GM19328 (cell line): ENCODE measurements around the gene C2orf78.
A peak's percentile ranks its signal among the peaks of the same experiment; 100 is the strongest.
"Not testable (repeated sequence)": the region's sequence is repeated elsewhere in the genome, so short reads cannot be mapped to it uniquely, and the experiment has no call there.

Experiments
- ATAC-seq: cut with Tn5 transposase; IDR thresholded peaks from one replicate; pipeline ENCODE4 v1.9.1; 2021; ENCODE audit warnings: mild to moderate bottlenecking, moderate library complexity; ENCODE audit not compliant: unreplicated experiment

Gene C2orf78, protein sequence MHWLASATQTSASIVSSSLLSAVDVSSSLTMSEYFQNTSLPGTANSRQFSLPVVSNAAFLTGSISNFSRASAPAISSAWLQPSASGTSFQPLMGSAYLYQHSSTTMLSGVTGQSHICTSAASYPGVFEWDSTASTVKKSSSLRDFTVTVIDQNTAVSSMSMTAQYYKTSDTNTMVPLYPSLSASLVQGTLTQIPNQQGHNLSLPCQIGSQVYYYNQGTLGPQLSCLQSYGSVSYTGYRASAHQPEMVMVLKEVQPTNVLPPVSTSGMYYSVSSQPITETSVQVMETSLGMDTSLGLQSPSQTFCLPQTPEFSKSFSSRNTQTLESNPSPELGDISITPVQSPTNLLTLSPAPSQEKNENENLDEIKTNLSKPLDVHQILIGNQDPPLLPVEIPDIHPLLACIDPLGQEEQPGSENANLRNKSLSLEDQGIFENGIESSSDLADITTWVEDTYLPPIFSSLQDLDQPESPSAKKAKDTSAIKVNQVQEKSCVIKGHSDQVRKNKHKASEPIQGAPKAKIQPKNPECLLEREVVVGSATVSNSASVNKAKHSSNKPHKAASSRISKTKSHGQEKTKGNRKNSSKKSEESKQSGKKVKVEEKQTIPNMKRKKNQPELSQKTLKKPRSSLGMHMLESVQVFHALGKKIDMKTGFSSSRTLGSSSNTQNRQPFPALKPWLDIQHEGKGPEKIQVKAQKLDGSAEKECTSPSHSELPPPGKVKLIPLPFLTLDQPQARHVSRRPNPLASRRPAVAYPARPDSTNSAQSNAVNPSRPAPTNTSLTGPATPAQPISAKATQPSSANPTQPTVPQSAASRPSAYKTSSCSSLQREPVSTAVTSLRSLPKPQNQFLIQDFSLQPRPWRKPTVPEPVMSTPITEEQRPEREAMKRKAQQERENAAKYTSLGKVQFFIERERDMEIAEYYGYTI

GRCh38 chr2:73783883-73784282 lies at the start of gene C2orf78:
Gene C2orf78, plus strand, starts transcription at chr2:73784183. Its CDS starts 127 bp downstream, at chr2:73784310.
- ATAC-seq = not testable (repeated sequence)

DNA sequence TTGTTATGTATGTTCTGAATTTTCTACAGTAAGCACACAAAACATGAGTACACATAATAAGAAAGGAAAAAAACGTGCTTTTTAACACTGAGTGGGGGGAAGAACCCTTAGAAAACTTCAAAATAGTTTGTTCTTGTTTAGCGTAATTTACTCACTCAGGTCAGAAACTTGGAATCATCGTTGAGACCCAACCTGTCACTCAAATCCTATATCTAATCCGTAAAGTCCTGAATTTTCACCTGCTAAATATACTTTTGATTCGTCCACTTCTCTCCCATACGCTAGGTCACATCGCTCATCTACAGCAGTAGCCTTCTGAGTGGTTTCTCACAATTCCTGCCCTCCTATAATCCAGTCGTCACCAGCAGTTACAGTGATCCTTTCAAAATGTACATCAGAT lies 47.6 kb upstream of the C2orf78 start:
- no peak for ATAC-seq

- peak; percentile 93 for ATAC-seq
Measured at GRCh38 chr2:73736855-73737779, 46.9 kb upstream of the C2orf78 start, which contains the start of gene TPRKB. Gene TPRKB, minus strand, starts transcription at chr2:73737345. Its CDS starts 2,776 bp downstream, at chr2:73734569.

DNA sequence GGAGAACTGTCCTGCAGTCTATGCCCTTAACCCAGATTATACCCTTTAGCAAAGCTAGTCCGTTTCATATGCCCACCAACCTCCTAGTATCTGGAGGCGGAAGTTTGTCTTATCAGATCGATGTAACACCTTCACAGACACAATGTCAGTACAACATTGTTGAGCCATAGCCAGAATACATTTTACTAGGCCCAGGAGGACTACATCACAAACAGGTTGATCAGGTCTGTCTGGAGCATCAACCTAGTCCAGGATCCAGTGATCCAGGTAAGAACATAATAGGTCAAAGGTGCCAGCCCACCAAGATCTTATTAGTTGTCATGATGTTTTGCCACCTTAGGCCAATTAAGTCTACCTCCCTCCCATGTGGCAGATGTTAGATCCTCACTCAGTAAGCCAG lies 44.9 kb upstream of the C2orf78 start:
- ATAC-seq = no peak

- no peak for ATAC-seq
Measured at GRCh38 chr2:73740767-73741166, 43.2 kb upstream of the C2orf78 start.

- ATAC-seq = no peak
Measured at GRCh38 chr2:73746015-73746876, 37.7 kb upstream of the C2orf78 start.

GRCh38 chr2:73746877-73747208 lies 37.1 kb upstream of the C2orf78 start:
- ATAC-seq = no peak

DNA sequence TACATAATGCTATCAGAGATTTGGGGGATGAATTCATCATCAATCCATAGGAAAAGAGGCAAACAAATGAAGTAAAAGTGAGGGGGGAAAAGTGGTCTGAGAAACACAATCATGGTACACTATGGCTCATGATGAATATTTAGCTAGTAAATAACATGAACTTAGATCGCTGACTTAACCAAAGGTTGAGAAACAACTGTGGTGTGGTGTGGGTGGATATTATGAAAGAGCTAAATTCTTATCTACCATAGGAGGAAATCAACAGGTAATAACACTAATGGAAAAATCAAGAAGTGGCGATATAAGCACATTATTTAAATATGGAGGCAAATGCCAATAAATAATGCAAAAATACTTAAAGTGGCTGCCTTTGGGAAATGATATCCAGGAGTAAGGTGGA lies 34.7 kb upstream of the C2orf78 start:
- ATAC-seq = no peak

GRCh38 chr2:73754332-73754731 lies 29.7 kb upstream of the C2orf78 start:
- ATAC-seq = not testable (repeated sequence)

- no peak for ATAC-seq
Measured at GRCh38 chr2:73759285-73759764, 24.7 kb upstream of the C2orf78 start.

GRCh38 chr2:73759904-73760303 lies 24.1 kb upstream of the C2orf78 start:
- ATAC-seq = no peak

- no peak for ATAC-seq
Measured at GRCh38 chr2:73762571-73762970, 21.4 kb upstream of the C2orf78 start.

GRCh38 chr2:73764945-73765344 lies 19.0 kb upstream of the C2orf78 start:
- ATAC-seq = no peak

- ATAC-seq = no peak
Measured at GRCh38 chr2:73766349-73766748, 17.6 kb upstream of the C2orf78 start.

GRCh38 chr2:73766994-73767393 lies 17.0 kb upstream of the C2orf78 start:
- no peak for ATAC-seq

- no peak for ATAC-seq
Measured at GRCh38 chr2:73770725-73771124, 13.3 kb upstream of the C2orf78 start.

GRCh38 chr2:73772819-73773218 lies 11.2 kb upstream of the C2orf78 start:
- no peak for ATAC-seq

DNA sequence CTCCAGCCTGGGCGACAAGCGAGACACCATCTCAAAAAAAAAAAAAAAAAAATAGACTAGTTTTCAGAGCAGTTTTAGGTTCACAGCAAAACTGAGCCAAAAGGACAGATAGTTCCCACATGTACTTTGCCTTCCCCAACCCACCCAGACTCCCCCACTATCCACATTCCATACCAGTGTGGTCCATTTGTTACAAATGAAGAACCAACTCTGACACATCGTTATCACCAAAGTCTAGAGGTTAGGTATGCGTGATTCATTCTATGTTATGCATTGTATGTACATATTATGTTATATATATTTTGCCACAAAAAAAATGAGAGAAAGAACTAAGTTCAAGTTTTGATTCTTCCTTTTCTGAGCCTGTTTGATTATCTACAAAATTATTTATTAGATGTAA lies 7.6 kb upstream of the C2orf78 start:
- no peak for ATAC-seq

DNA sequence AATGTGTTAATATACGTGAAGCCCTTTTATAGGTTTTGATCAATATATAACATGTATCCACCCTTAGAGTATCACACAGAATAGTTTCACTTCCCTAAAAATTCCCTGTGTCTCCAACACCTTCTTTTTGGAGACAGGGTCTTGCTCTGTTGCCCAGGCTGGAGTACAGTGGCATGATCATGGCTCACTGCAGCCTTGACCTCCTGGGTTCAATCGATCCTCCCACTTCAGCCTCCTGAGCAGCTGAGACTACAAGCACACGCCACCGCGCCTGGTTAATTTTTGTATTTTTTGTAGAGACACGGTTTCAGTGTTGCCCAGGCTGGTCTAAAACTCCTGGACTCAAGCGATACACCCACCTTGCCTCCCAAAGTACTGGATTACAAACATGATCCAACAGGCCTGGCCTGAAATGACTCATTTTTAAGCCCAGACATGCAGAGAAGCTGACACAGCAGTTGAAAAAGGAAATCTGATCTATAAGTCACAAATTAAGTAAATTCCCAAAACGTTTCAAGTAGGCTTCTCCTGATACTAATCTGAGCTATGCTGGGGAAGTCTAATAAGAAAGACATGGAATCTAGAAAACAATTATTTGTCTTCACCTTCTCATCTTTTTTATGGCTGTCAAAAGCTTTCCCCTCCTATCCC lies 7.0 kb upstream of the C2orf78 start:
- no peak for ATAC-seq
